Measurements from ENCODE around the gene LRRIQ4. TPM values are rescaled to one million over a fixed set of nuclear protein-coding genes. Genes with fewer than 3 reads are reported as not detected.

LRRIQ4 gene
- total and polyA plus RNA-seq, 3 experiments from 2014 or later = 0.15 to 0.20 TPM; not detected in 1

DNA sequence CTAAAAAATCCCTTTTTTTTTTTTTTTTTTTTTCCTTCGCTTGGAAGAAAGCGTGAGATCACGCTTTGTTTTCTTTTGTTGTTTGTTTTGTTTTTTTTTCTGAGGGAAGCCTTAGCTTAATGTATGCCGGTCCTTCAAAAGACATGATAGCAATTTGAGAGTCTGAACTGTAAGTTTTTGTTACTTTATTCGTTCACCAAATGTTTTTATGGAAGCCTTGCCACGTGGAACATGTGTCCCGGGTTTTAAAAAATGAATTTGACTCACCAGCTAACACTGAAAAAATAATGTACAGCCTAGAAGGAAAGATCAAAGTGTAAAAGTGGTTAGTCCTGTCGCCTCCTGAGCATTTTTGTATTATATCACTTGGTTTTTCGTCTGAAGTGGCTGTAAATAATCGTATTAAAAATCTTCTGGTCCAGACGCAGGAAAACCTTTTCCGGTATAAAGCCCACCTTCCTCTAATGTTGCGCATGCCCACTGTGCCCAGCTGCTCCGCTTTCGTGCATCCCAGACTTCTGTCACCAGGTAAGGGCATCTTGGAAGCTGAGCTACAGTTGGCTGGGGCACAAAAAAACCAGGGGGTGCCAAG lies 40.3 kb upstream of the LRRIQ4 start:
- peaks cover 0 to 8% (median 0%) of the 10 kb centered on the region in 5 donors for H3K9me3 Mint-ChIP-seq
- H3K9me3 ChIP-seq (ENCODE audit: low read length) = no peaks in the 10 kb centered on the region
- POLR2A ChIA-PET = interaction anchor here (0.6 to 2.7 kb wide), 11 partner anchors 9 to 1098 kb away, joined by 3 to 31 read pairs (median 7); partner anchors contain the start of genes PHC3, RPL22L1, SEC62 and SKIL
- peaks cover 51 to 66% (median 64%) of the 10 kb centered on the region in 3 donors for H3K4me1 Mint-ChIP-seq
- H3K27ac ChIP-seq (ENCODE audit: low read depth, low read length) = peak overlapping the region; percentile 100
- H3K4me3 Mint-ChIP-seq = peak overlapping the region; percentile 94 to 100 (median 99)
- CTCF ChIA-PET = interaction anchor here (1.0 to 3.7 kb wide), 4 partner anchors 8 to 194 kb away, joined by 4 to 23 read pairs (median 8); partner anchors contain the start of genes SEC62 and TERC
- H3K27me3 Mint-ChIP-seq = peaks cover 0 to 13% of the 10 kb centered on the region in 2 donors
- peak in 1 of 5 donors; percentile 52 for DNase-seq
- H3K4me3 ChIP-seq (ENCODE audit: low read length) = peak overlapping the region; percentile 100
- H3K4me1 ChIP-seq (ENCODE audit: insufficient read depth, low read length) = peaks cover 25% of the 10 kb centered on the region
- H3K27ac Mint-ChIP-seq = peak overlapping the region; percentile 97 to 100 (median 100)
- H3K36me3 Mint-ChIP-seq = peaks cover 0 to 57% (median 11%) of the 10 kb centered on the region in 3 donors
- H3K27me3 ChIP-seq (ENCODE audit: insufficient read depth, low read length, poor library complexity, severe bottlenecking) = no peaks in the 10 kb centered on the region
- H3K36me3 ChIP-seq (ENCODE audit: insufficient read depth, low read length) = peaks cover 7% of the 10 kb centered on the region

DNA sequence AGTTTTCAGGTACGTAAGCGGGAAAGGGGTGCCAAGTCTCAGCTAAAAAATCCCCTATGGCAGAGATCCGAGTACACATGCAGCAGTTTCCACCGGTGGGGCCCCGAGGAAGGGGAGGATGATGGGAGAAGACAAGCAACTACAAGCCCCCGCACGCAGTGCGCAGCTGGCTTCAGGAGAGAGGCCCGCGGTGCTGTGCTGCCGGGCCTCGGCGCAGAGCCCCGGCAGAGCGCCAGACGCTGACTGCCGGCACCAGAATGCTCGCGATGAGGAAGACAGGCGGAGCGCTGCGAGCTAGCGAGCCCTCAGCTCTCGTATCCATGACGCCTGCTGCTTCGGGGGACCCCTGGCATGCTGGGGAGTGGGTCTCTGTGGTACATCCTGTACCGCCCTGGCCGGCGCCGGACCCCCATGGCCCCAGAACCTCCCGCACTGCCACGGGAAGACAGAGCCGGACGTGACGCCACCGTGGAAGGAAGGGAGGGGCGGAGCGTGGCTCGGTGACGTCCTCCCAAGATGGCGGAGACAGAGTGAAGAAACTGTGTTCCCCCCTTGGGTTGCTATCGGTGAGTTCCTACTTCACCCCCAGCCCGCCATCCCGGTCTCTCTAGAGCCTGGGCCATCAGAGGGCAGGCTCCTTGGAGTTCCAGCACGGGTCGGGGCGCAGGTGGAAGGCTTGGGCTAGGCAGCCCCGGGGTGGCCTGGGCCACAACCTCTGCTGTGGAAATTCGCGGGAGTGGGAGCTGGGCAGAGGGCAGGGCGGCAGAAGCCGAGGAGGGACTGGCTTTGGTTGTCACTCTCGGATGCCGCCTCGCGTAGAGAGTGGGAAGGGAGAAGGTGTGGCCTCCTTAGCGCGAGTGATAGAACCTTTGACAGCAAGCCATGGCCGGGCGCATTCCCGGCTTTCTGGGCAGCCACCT lies 39.5 kb upstream of the LRRIQ4 start, which contains the start of gene MYNN:
MYNN (plus strand) TSS at position 500 of the 920 bp plus-strand sequence. CDS start 900 bp downstream, outside the sequence.
- POLR2A ChIA-PET = interaction anchor here (0.6 to 2.7 kb wide), 9 partner anchors 10 to 1097 kb away, joined by 3 to 31 read pairs (median 7); partner anchors contain the start of genes PHC3, RPL22L1, SEC62 and SKIL
- Mint-ChIP-seq H3K27ac (peak within 1 kb of the TSS; percentile 97 to 100 (median 100)), H3K27me3 (peaks cover 0 to 13% of the 10 kb centered on the region in 2 donors), H3K4me1 (peaks cover 52 to 73% (median 71%) of the 10 kb centered on the region in 3 donors), H3K9me3 (peaks cover 0 to 8% (median 0%) of the 10 kb centered on the region in 5 donors), H3K36me3 (peaks cover 0 to 64% (median 12%) of the 10 kb centered on the region in 3 donors), H3K4me3 (peak within 1 kb of the TSS; percentile 94 to 100 (median 99))
- Histone ChIP-seq H3K9me3 (ENCODE audit: low read length) (no peaks in the 10 kb centered on the region), H3K4me1 (ENCODE audit: insufficient read depth, low read length) (peaks cover 25% of the 10 kb centered on the region), H3K4me3 (ENCODE audit: low read length) (peak within 1 kb of the TSS; percentile 100), H3K27me3 (ENCODE audit: insufficient read depth, low read length, poor library complexity, severe bottlenecking) (no peaks in the 10 kb centered on the region), H3K36me3 (ENCODE audit: insufficient read depth, low read length) (peaks cover 7% of the 10 kb centered on the region), H3K27ac (ENCODE audit: low read depth, low read length) (peak within 1 kb of the TSS; percentile 100)
- DNase-seq = peak; percentile 85 to 95 (median 92)
- CTCF ChIA-PET = interaction anchor here (1.0 to 3.7 kb wide), 4 partner anchors 8 to 194 kb away, joined by 4 to 23 read pairs (median 8); partner anchors contain the start of genes SEC62 and TERC

DNA sequence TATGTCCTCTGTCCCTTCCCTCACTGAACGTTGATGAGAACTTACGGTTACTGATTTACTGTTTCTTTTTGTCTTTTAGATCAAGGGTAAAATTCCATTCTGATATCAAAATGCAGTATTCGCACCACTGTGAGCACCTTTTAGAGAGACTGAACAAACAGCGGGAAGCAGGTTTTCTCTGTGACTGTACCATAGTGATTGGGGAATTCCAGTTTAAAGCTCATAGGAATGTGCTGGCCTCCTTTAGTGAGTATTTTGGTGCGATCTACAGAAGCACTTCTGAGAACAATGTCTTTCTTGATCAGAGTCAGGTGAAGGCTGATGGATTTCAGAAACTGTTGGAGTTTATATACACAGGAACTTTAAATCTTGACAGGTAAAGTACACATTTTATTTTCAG lies 38.5 kb upstream of the LRRIQ4 start:
- peak overlapping the region; percentile 94 to 100 (median 99) for H3K4me3 Mint-ChIP-seq
- peaks cover 25% of the 10 kb centered on the region for H3K4me1 ChIP-seq (ENCODE audit: insufficient read depth, low read length)
- POLR2A ChIA-PET = no interaction called here
- H3K9me3 ChIP-seq (ENCODE audit: low read length) = no peaks in the 10 kb centered on the region
- no peaks in the 10 kb centered on the region for H3K27me3 ChIP-seq (ENCODE audit: insufficient read depth, low read length, poor library complexity, severe bottlenecking)
- H3K4me1 Mint-ChIP-seq = peaks cover 58 to 81% (median 74%) of the 10 kb centered on the region in 3 donors
- H3K36me3 ChIP-seq (ENCODE audit: insufficient read depth, low read length) = peaks cover 13% of the 10 kb centered on the region
- H3K27me3 Mint-ChIP-seq = peaks cover 0 to 13% of the 10 kb centered on the region in 2 donors
- peaks cover 0 to 73% (median 16%) of the 10 kb centered on the region in 3 donors for H3K36me3 Mint-ChIP-seq
- CTCF ChIA-PET = interaction anchor here (1.7 to 3.7 kb wide), 2 partner anchors 10 to 11 kb away, joined by 5 to 23 read pairs; partner anchors contain the start of gene TERC
- peak overlapping the region; percentile 100 for H3K4me3 ChIP-seq (ENCODE audit: low read length)
- peaks cover 0 to 8% (median 0%) of the 10 kb centered on the region in 5 donors for H3K9me3 Mint-ChIP-seq
- no peak for DNase-seq
- peak overlapping the region; percentile 100 for H3K27ac ChIP-seq (ENCODE audit: low read depth, low read length)
- peak overlapping the region; percentile 97 to 100 (median 100) for H3K27ac Mint-ChIP-seq

GRCh38 chr3:169777822-169778221 lies 34.8 kb upstream of the LRRIQ4 start:
- no peak overlapping the region for H3K4me3 ChIP-seq (ENCODE audit: low read length)
- H3K27ac ChIP-seq (ENCODE audit: low read depth, low read length) = no peak overlapping the region
- H3K4me1 ChIP-seq (ENCODE audit: insufficient read depth, low read length) = peaks cover 36% of the 10 kb centered on the region
- H3K36me3 Mint-ChIP-seq = peaks cover 13 to 89% (median 32%) of the 10 kb centered on the region in 3 donors
- no peaks in the 10 kb centered on the region for H3K27me3 ChIP-seq (ENCODE audit: insufficient read depth, low read length, poor library complexity, severe bottlenecking)
- peaks cover 0 to 2% of the 10 kb centered on the region in 2 donors for H3K27me3 Mint-ChIP-seq
- H3K27ac Mint-ChIP-seq = peak overlapping the region in 2 of 8 donors; percentile 42 to 51
- CTCF ChIA-PET = interaction anchor here (0.6 to 2.3 kb wide), 2 partner anchors 34 to 655 kb away, joined by 4 to 5 read pairs; partner anchors contain the start of genes LRRC34 and LRRIQ4
- POLR2A ChIA-PET = no interaction called here
- no peaks in the 10 kb centered on the region for H3K9me3 ChIP-seq (ENCODE audit: low read length)
- no peak for DNase-seq
- H3K4me3 Mint-ChIP-seq = peak overlapping the region in 1 of 7 donors; percentile 15
- H3K36me3 ChIP-seq (ENCODE audit: insufficient read depth, low read length) = peaks cover 24% of the 10 kb centered on the region
- no peaks in the 10 kb centered on the region for H3K9me3 Mint-ChIP-seq
- H3K4me1 Mint-ChIP-seq = peaks cover 68 to 87% (median 87%) of the 10 kb centered on the region in 3 donors

DNA sequence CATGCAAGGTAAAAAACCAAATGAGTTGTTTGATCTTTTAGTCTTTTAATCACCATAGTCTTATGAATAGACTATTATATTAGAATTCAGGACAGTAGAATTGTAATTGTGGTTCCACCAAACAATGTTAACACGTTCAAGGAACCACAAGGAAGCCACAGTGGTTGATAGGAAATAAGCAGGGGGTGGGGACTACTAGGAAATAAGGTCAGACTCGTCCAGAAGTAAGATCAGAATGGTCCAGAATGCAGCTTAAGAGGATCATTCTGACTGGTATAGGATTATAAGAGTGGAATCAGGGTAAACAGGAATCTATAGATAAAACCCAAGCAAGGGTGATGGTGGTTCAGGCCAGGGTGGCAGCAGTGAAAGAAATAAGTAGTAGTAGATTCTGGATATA lies 31.9 kb upstream of the LRRIQ4 start:
- POLR2A ChIA-PET = no interaction called here
- H3K27me3 Mint-ChIP-seq = no peaks in the 10 kb centered on the region
- Histone ChIP-seq H3K4me3 (ENCODE audit: low read length) (no peak overlapping the region), H3K27ac (ENCODE audit: low read depth, low read length) (no peak overlapping the region), H3K9me3 (ENCODE audit: low read length) (no peaks in the 10 kb centered on the region), H3K27me3 (ENCODE audit: insufficient read depth, low read length, poor library complexity, severe bottlenecking) (no peaks in the 10 kb centered on the region), H3K36me3 (ENCODE audit: insufficient read depth, low read length) (peaks cover 25% of the 10 kb centered on the region), H3K4me1 (ENCODE audit: insufficient read depth, low read length) (peaks cover 17% of the 10 kb centered on the region)
- peaks cover 13 to 83% (median 28%) of the 10 kb centered on the region in 3 donors for H3K36me3 Mint-ChIP-seq
- H3K27ac Mint-ChIP-seq = peak overlapping the region in 7 of 8 donors; percentile 1 to 92 (median 81)
- H3K4me3 Mint-ChIP-seq = peak overlapping the region; percentile 0 to 83 (median 58)
- DNase-seq = no peak
- CTCF ChIA-PET = no interaction called here
- no peaks in the 10 kb centered on the region for H3K9me3 Mint-ChIP-seq
- peaks cover 45 to 62% (median 60%) of the 10 kb centered on the region in 3 donors for H3K4me1 Mint-ChIP-seq

DNA sequence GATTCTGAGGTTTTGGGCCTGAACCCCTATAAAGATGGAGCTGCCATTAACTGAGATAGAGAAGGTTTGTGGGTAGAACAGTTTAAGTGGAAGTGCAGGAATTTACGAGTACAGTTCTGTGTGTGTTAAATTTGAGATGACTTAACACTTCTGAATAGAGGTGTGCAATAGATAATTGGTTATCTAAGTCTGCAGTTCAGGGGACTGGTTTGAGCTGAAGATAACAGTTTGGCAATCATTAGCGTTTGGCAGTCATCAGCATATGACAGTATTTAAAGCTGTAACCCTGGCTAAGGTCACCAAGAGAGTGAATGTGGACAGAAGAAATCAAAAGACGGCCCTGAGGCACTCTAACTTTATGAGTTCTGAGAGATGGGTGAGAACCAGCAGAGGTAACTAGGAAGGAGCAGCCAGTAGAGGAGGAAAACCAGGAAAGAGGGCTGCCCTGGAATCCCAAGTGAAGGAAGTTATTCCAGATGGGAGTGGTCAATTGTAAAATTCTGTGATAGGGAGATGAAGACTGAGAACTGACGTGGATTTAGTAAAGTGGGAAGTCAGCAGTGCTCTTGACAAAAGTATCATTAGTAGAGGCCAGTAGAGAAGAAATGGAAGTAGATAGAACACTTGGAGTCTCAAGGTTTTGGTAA lies 31.3 kb upstream of the LRRIQ4 start:
- peaks cover 13 to 84% (median 34%) of the 10 kb centered on the region in 3 donors for H3K36me3 Mint-ChIP-seq
- peaks cover 43 to 58% (median 54%) of the 10 kb centered on the region in 3 donors for H3K4me1 Mint-ChIP-seq
- ChIA-PET CTCF (no interaction called here), POLR2A (no interaction called here)
- H3K9me3 Mint-ChIP-seq = no peaks in the 10 kb centered on the region
- Histone ChIP-seq H3K27me3 (ENCODE audit: insufficient read depth, low read length, poor library complexity, severe bottlenecking) (no peaks in the 10 kb centered on the region), H3K36me3 (ENCODE audit: insufficient read depth, low read length) (peaks cover 31% of the 10 kb centered on the region), H3K27ac (ENCODE audit: low read depth, low read length) (no peak overlapping the region), H3K4me1 (ENCODE audit: insufficient read depth, low read length) (peaks cover 11% of the 10 kb centered on the region), H3K9me3 (ENCODE audit: low read length) (no peaks in the 10 kb centered on the region), H3K4me3 (ENCODE audit: low read length) (no peak overlapping the region)
- peak overlapping the region in 7 of 8 donors; percentile 9 to 92 (median 81) for H3K27ac Mint-ChIP-seq
- no peak for DNase-seq
- no peaks in the 10 kb centered on the region for H3K27me3 Mint-ChIP-seq
- peak overlapping the region in 4 of 7 donors; percentile 58 to 83 (median 70) for H3K4me3 Mint-ChIP-seq

DNA sequence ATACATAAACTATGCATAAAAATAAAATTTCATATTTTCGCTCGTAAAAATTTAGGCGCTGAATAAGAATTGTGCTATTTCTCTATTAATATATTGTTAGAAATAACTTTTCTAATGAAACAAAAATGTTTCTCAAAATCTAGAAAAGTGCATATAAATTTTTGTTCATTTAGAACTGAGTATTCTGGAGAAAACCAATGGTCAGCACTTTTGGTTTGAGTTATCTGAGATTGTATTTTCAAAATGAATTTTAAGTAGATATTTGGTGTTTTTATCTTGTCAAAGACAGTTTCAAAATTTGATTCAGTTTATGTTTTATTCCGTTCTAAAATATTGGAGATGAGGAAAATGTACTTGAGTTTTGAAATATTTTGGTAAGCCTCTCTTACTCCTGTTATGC lies 25.6 kb upstream of the LRRIQ4 start:
- no peak overlapping the region for H3K4me3 Mint-ChIP-seq
- ChIA-PET CTCF (no interaction called here), POLR2A (no interaction called here)
- peaks cover 20% of the 10 kb centered on the region for H3K36me3 ChIP-seq (ENCODE audit: insufficient read depth, low read length)
- no peak overlapping the region for H3K27ac Mint-ChIP-seq
- peaks cover 0 to 59% (median 27%) of the 10 kb centered on the region in 3 donors for H3K36me3 Mint-ChIP-seq
- H3K4me1 Mint-ChIP-seq = peaks cover 6 to 26% (median 16%) of the 10 kb centered on the region in 3 donors
- H3K27ac ChIP-seq (ENCODE audit: low read depth, low read length) = no peak overlapping the region
- H3K4me1 ChIP-seq (ENCODE audit: insufficient read depth, low read length) = no peaks in the 10 kb centered on the region
- no peaks in the 10 kb centered on the region for H3K27me3 Mint-ChIP-seq
- H3K4me3 ChIP-seq (ENCODE audit: low read length) = no peak overlapping the region
- H3K9me3 Mint-ChIP-seq = no peaks in the 10 kb centered on the region
- no peaks in the 10 kb centered on the region for H3K27me3 ChIP-seq (ENCODE audit: insufficient read depth, low read length, poor library complexity, severe bottlenecking)
- no peak for DNase-seq
- H3K9me3 ChIP-seq (ENCODE audit: low read length) = no peaks in the 10 kb centered on the region
